ENCODE measurements around the gene DCAF5. TPM values are rescaled to one million over a fixed set of nuclear protein-coding genes. Genes with fewer than 3 reads are reported as not detected.

The DCAF5 gene
- total and polyA plus RNA-seq, 2 donors (not counting 1 experiment from before 2014, with no cell fraction given), result 62.2 to 65.5 TPM

DNA sequence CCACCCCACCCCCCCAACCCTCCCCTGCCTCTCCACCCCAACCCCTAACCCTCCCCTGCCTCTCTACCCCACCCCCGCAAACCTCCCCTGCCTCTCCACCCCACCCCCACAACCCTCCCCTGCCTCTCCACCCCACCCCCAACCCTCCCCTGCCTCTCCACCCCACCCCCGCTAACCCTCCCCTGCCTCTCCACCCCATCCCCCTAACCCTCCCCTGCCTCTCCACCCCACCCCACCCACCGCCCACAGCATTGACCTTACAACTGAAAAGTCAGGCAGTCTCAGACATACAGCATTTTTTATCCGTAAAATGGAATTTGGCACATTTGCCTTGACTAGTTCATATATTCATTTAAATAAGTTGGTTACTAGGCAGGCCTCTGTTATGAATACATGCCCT lies 135.2 kb downstream of the DCAF5 start:
- DNase-seq, result no peak

DNA sequence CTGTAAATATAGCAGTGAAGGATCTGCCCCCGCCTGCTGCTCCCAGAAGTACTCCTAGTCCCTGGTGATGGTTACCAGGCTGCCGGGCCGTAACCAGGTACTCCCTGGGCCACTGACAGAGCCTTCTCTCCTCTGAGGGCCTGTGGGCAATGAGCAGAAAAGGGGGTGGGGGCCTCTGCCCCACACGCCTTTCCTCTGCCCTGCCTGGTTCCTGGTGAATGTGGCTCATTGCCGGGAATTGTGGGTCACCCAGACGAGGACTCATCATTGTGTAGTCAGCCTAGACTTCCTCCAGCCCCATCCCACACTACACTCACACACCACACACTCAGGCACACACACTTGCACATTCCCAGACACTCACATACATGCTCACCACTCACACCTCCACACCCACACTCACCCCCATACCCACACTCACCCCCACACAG lies 138.1 kb downstream of the DCAF5 start:
- Histone ChIP-seq H3K27me3 (replicated peaks in 1 of 4; ENCODE audit: control extremely low read depth in 1 of 4, control insufficient read depth in 3 of 4, insufficient read depth in 4 of 4, low read length in 3 of 4) (no peaks in the 10 kb centered on the region), H3K36me3 (replicated peaks in 1 of 2; ENCODE audit: control extremely low read depth in 1 of 2, control insufficient read depth in 1 of 2, extremely low read depth in 1 of 2, insufficient read depth in 2 of 2, low read length in 1 of 2) (no peaks in the 10 kb centered on the region), H3K4me3 (ENCODE audit: control extremely low read depth in 1 of 5, extremely low read depth in 1 of 5, insufficient read depth in 1 of 5, low read depth in 2 of 5, low read length in 4 of 5) (no peak overlapping the region), H3K4me2 (replicated peaks; ENCODE audit: low read depth, low read length, poor library complexity, severe bottlenecking) (no peak overlapping the region), H3K79me2 (ENCODE audit: control insufficient read depth, insufficient read depth, low read length) (no peaks in the 10 kb centered on the region), H3K27ac (ENCODE audit: low read length in 2 of 2) (no peak overlapping the region), H3K4me1 (ENCODE audit: control insufficient read depth in 2 of 2, insufficient read depth in 2 of 2, low read length in 2 of 2) (no peaks in the 10 kb centered on the region), H3K9me3 (ENCODE audit: control extremely low read depth in 1 of 3, control insufficient read depth in 2 of 3, insufficient read depth in 1 of 3, low read length in 2 of 3) (no peaks in the 10 kb centered on the region), H4K20me1 (ENCODE audit: control insufficient read depth, insufficient read depth, low read length, poor library complexity, severe bottlenecking) (no peaks in the 10 kb centered on the region), H3K9ac (ENCODE audit: low read length) (no peak overlapping the region), H2AFZ (ENCODE audit: insufficient read depth, low read depth, low read length, poor library complexity, severe bottlenecking) (no peak overlapping the region)
- intact Hi-C loops (cut with micrococcal nuclease), result no loop called here
- Mint-ChIP-seq H3K27ac (no peak overlapping the region), H3K4me1 (no peaks in the 10 kb centered on the region), H3K4me3 (no peak overlapping the region), H3K27me3 (no peaks in the 10 kb centered on the region), H3K9me3 (ENCODE audit: insufficient read depth) (no peaks in the 10 kb centered on the region)
- DNase-seq, result no peak
- ChIA-PET CTCF (no interaction called here), POLR2A (no interaction called here)
- 91% methylated on average over 6 of the region's 6 CpGs for WGBS (ENCODE audit: insufficient coverage)
- TF ChIP-seq, protein P1, sequence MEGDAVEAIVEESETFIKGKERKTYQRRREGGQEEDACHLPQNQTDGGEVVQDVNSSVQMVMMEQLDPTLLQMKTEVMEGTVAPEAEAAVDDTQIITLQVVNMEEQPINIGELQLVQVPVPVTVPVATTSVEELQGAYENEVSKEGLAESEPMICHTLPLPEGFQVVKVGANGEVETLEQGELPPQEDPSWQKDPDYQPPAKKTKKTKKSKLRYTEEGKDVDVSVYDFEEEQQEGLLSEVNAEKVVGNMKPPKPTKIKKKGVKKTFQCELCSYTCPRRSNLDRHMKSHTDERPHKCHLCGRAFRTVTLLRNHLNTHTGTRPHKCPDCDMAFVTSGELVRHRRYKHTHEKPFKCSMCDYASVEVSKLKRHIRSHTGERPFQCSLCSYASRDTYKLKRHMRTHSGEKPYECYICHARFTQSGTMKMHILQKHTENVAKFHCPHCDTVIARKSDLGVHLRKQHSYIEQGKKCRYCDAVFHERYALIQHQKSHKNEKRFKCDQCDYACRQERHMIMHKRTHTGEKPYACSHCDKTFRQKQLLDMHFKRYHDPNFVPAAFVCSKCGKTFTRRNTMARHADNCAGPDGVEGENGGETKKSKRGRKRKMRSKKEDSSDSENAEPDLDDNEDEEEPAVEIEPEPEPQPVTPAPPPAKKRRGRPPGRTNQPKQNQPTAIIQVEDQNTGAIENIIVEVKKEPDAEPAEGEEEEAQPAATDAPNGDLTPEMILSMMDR (IDR thresholded peaks at IDR 0.05), result no peak
- TF ChIP-seq EZH2 (IDR thresholded peaks at IDR 0.05; ENCODE audit: borderline replicate concordance, insufficient read depth, low read depth, low read length, poor library complexity, severe bottlenecking), result no peak
- no peak for ATAC-seq (ENCODE audit: low read depth)

More for the DNA sequence above, 135.2 kb downstream of the DCAF5 start:
- Mint-ChIP-seq H3K4me3 (no peak overlapping the region), H3K27ac (no peak overlapping the region), H3K27me3 (peaks cover 4% of the 10 kb centered on the region), H3K9me3 (ENCODE audit: insufficient read depth) (no peaks in the 10 kb centered on the region), H3K4me1 (no peaks in the 10 kb centered on the region)
- Histone ChIP-seq H3K27ac (ENCODE audit: low read length in 2 of 2) (no peak overlapping the region), H3K27me3 (replicated peaks in 1 of 4; ENCODE audit: control extremely low read depth in 1 of 4, control insufficient read depth in 3 of 4, insufficient read depth in 4 of 4, low read length in 3 of 4) (no peaks in the 10 kb centered on the region), H3K4me3 (ENCODE audit: control extremely low read depth in 1 of 5, extremely low read depth in 1 of 5, insufficient read depth in 1 of 5, low read depth in 2 of 5, low read length in 4 of 5) (no peak overlapping the region), H3K9me3 (ENCODE audit: control extremely low read depth in 1 of 3, control insufficient read depth in 2 of 3, insufficient read depth in 1 of 3, low read length in 2 of 3) (no peaks in the 10 kb centered on the region), H3K9ac (ENCODE audit: low read length) (no peak overlapping the region), H3K36me3 (replicated peaks in 1 of 2; ENCODE audit: control extremely low read depth in 1 of 2, control insufficient read depth in 1 of 2, extremely low read depth in 1 of 2, insufficient read depth in 2 of 2, low read length in 1 of 2) (no peaks in the 10 kb centered on the region), H3K4me1 (ENCODE audit: control insufficient read depth in 2 of 2, insufficient read depth in 2 of 2, low read length in 2 of 2) (no peaks in the 10 kb centered on the region), H4K20me1 (ENCODE audit: control insufficient read depth, insufficient read depth, low read length, poor library complexity, severe bottlenecking) (no peaks in the 10 kb centered on the region), H3K79me2 (ENCODE audit: control insufficient read depth, insufficient read depth, low read length) (no peaks in the 10 kb centered on the region), H2AFZ (ENCODE audit: insufficient read depth, low read depth, low read length, poor library complexity, severe bottlenecking) (no peak overlapping the region), H3K4me2 (replicated peaks; ENCODE audit: low read depth, low read length, poor library complexity, severe bottlenecking) (no peak overlapping the region)
- ChIA-PET CTCF (no interaction called here), POLR2A (no interaction called here)
- ATAC-seq (ENCODE audit: low read depth), result no peak
- intact Hi-C loops (cut with micrococcal nuclease), result no loop called here
- TF ChIP-seq EZH2 (IDR thresholded peaks at IDR 0.05; ENCODE audit: borderline replicate concordance, insufficient read depth, low read depth, low read length, poor library complexity, severe bottlenecking), result no peak
- TF ChIP-seq, protein P1 (IDR thresholded peaks at IDR 0.05), result no peak
- no CpG with 5 or more reads among the region's 4 CpGs for WGBS (ENCODE audit: insufficient coverage)

Measured in B cell (primary cell).